GM19372 (cell line): ENCODE measurements around the gene PIM3.

Source experiments
- ATAC-seq: cut with Tn5 transposase; IDR thresholded peaks from one replicate; pipeline ENCODE4 v1.9.1; 2021; ENCODE audit warnings: mild to moderate bottlenecking, low read depth, moderate library complexity; ENCODE audit not compliant: unreplicated experiment

Gene PIM3

GRCh38 chr22:49960159-49961004 is at the start of gene PIM3:
TSS of gene PIM3 (plus strand) at chr22:49960772. CDS start at chr22:49960948, 176 bp downstream.
- peak; percentile 59 for ATAC-seq

- no peak for ATAC-seq
These were observed 48.5 kb upstream of the PIM3 start for GRCh38 chr22:49911881-49912625.

DNA sequence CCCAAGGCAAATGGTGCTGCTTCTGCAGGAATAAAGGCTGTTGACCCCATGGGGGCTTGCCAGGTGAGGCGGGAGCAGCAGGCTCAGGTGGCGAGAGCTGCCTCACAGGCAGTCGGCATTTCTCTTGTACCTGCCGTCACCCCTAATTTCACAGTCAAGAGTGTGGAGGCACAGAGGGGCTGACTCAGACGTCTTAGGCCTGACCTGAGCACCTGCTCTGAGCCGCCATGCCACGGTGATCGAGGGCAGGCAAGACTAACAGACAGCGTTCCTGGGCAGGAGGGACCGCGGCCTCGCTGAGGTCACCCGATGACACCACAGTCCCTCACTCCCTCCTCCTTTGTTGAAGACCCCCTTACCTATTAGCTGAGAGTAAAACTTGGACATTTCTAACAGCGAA is 47.5 kb upstream of the PIM3 start:
- ATAC-seq: no peak

- no peak for ATAC-seq
These were observed 47.1 kb upstream of the PIM3 start for GRCh38 chr22:49913446-49913845.

- ATAC-seq: no peak
These were observed 46.3 kb upstream of the PIM3 start for GRCh38 chr22:49914256-49914655.

DNA sequence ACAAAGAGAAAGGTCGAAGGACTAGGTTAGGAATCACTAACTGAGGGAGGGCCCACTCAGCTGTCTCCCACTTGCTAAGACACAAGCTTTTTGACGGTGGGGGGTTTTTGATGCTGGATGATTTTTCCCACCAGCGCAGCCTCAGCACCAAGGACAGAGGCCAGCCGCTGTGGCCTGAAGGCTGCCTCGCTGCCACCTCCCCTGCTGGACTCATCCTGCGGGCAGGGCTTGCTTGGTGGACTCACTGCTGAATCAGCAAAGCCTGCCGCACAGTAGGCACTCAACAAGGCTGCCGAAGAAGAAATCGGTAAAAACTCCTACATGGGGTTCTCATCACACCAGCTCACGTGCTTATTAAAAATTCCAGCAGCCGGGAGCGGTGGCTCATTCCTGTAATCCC is 45.0 kb upstream of the PIM3 start:
- no peak for ATAC-seq

DNA sequence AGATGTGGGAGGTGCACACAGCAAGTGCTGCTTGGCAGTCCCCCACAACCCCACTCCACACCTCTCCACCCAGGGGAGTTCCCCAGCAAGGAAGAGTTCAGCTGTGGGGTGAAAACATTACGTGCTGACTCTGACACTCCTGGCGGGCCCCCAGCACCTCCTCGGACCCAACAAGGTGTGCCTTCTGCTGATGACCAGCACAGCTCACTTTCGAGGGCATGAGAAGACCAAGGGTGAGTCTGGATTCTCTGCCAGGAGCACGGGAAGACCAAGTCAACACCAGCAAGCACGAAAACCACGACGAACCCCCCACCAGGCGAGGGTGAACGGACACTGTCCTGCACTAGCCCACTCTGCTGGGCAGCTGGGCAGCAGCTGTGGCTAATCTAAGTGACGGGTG is 43.7 kb upstream of the PIM3 start:
- no peak for ATAC-seq

GRCh38 chr22:49917974-49918910 is 42.3 kb upstream of the PIM3 start, which contains the start of the genes ALG12 and CRELD2:
TSS of gene ALG12 (minus strand) at chr22:49918438. CDS start at chr22:49913765, 4,673 bp downstream.
TSS of gene CRELD2 (plus strand) at chr22:49918634. CDS start at chr22:49918770, 136 bp downstream.
- ATAC-seq: peak; percentile 94

DNA sequence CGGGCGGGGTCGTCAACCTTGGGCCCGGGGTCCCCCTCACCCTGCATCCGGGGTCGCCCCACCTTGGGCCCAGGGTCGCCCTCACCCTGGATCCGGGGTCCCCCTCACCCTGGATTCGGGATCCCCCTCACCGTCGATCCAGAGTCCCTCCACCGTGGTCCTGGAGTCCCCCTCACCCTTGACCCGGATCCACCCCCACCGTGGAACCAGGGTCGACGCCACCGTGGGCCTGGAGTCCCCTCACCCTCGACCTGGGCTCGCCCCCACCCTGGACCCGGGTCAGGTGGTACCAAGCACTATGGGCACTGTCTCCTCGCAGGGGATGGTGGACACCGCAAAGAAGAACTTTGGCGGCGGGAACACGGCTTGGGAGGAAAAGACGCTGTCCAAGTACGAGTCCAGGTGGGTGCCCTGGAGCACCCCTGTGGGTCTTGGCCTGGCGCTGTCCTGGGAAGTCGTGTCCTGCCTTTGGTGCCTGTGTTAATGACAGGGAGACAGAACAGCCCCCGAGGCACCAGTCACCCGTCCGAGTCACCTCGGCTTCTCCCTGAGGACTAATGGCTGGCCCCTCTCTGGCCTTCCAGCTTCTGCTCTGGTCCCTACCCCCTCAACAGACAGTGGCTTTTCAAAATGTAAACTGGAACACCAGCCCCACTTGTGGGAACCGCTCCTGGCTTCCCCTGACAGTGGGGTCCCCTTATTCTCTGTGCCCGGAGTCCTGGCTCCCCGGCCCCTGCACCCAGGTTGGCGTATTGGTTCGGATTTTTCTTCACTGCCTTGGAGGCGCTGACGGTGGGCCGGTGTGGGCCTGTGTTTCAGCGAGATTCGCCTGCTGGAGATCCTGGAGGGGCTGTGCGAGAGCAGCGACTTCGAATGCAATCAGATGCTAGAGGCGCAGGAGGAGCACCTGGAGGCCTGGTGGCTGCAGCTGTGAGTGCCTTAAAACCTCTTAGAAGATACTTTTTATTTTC is 41.4 kb upstream of the PIM3 start:
- ATAC-seq: no peak

DNA sequence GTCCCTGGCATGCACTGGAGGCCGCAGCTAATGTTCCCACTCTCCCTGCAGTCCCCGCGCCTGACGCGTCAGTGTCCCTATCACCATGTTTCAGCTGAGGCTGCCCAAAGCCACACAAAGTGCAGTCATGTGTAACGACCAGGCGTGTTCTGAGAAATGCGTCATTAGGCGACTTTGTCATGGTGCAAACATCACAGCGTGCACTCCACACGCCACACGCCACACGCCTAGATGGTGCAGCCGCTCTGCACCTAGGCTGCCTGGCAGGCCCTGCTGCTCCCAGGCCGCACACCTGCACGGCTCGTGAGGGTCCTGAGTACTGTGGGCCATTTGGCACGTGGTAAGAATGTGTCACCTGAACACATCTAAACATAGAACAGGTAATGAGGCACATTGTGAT is 39.7 kb upstream of the PIM3 start:
- no peak for ATAC-seq

- no peak for ATAC-seq
These were observed 38.9 kb upstream of the PIM3 start for GRCh38 chr22:49921508-49922278.

- no peak for ATAC-seq
These were observed 38.1 kb upstream of the PIM3 start for GRCh38 chr22:49922484-49922883.

- no peak for ATAC-seq
These were observed 37.6 kb upstream of the PIM3 start for GRCh38 chr22:49922926-49923325.

DNA sequence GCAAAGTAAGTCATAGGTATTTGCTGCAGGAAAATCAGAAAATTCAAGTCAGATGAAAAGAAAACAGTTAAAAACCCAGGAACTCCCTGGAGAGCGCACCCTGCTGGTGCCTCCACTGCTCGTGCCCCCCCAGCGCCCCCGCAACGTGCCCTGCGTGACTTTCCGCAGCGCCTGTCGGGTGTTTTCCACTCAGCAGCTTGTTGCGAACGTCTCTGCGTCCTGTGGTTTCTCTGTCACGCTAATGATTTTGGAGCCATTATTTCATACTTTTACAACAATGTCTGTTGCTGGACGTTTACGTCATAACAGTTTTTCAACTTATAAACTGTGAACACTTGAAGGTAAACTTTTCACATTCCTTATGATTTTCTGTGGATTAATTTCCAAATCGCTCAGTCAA is 37.1 kb upstream of the PIM3 start:
- ATAC-seq: no peak

- no peak for ATAC-seq
These were observed 36.3 kb upstream of the PIM3 start for GRCh38 chr22:49924113-49924833.

GRCh38 chr22:49925525-49926128 is 34.9 kb upstream of the PIM3 start:
- ATAC-seq: no peak

GRCh38 chr22:49926916-49927315 is 33.7 kb upstream of the PIM3 start:
- no peak for ATAC-seq
